ENCODE measurements around the gene ANGPTL4.

DNA sequence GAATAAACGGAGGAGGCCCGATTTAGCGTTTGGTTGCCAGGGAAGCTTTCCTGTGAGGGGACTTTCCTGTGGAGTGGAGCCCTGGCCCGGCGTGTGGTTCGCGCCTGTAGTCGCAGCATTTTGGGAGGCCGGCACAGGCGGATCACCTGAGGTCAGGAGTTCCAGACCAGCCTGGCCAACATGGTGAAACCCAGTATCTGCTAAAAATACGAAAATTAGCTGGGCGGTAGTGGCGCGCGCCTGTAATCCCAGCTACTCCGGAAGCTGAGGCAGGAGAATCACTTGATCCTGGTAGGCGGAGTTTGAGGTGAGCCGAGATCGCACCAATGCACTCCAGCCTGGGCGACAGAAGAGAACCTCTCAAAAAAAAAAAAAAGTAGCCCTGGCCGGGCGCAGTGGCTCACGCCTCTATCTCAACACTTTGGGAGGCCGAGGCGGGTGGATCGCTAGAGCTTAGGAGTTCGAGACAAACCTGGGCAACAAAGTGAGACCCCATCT, 27.8 kb upstream of the ANGPTL4 start:
- TF ChIP-seq, protein P1, sequence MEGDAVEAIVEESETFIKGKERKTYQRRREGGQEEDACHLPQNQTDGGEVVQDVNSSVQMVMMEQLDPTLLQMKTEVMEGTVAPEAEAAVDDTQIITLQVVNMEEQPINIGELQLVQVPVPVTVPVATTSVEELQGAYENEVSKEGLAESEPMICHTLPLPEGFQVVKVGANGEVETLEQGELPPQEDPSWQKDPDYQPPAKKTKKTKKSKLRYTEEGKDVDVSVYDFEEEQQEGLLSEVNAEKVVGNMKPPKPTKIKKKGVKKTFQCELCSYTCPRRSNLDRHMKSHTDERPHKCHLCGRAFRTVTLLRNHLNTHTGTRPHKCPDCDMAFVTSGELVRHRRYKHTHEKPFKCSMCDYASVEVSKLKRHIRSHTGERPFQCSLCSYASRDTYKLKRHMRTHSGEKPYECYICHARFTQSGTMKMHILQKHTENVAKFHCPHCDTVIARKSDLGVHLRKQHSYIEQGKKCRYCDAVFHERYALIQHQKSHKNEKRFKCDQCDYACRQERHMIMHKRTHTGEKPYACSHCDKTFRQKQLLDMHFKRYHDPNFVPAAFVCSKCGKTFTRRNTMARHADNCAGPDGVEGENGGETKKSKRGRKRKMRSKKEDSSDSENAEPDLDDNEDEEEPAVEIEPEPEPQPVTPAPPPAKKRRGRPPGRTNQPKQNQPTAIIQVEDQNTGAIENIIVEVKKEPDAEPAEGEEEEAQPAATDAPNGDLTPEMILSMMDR (conservative IDR thresholded peaks at IDR 0.05): no peak
- no peak for TF ChIP-seq ZFX (IDR thresholded peaks at IDR 0.05)

Measured in C4-2B (cell line).